Measurements from ENCODE around the gene ITGB2.

ITGB2 gene

GRCh38 chr21:44965251-44966022 is 44.7 kb upstream of the ITGB2 start:
- DNase-seq (ENCODE audit: insufficient read length, low spot score), result no peak
- no peak for TF ChIP-seq CTCF (IDR thresholded peaks at IDR 0.05; ENCODE audit: insufficient read depth, missing control alignments)
- FAIRE-seq, result no peak

- DNase-seq (ENCODE audit: insufficient read length, low spot score) (no peak), FAIRE-seq (no peak)
- no peak for TF ChIP-seq CTCF (IDR thresholded peaks at IDR 0.05; ENCODE audit: insufficient read depth, missing control alignments)
Observed at GRCh38 chr21:44964381-44964780, 43.7 kb upstream of the ITGB2 start.

GRCh38 chr21:44962403-44962966 is 41.8 kb upstream of the ITGB2 start:
- DNase-seq (ENCODE audit: insufficient read length, low spot score), result no peak
- TF ChIP-seq CTCF (IDR thresholded peaks at IDR 0.05; ENCODE audit: insufficient read depth, missing control alignments), result no peak
- no peak for FAIRE-seq

GRCh38 chr21:44960141-44961092 is 39.7 kb upstream of the ITGB2 start:
- no peak for TF ChIP-seq CTCF (IDR thresholded peaks at IDR 0.05; ENCODE audit: insufficient read depth, missing control alignments)
- no peak for DNase-seq (ENCODE audit: insufficient read length, low spot score)
- FAIRE-seq, result no peak

GRCh38 chr21:44959376-44960091 is 38.8 kb upstream of the ITGB2 start:
- no peak for DNase-seq (ENCODE audit: insufficient read length, low spot score)
- TF ChIP-seq CTCF (IDR thresholded peaks at IDR 0.05; ENCODE audit: insufficient read depth, missing control alignments), result no peak
- FAIRE-seq, result no peak

- TF ChIP-seq CTCF (IDR thresholded peaks at IDR 0.05; ENCODE audit: insufficient read depth, missing control alignments), result no peak
- DNase-seq (ENCODE audit: insufficient read length, low spot score), result peak; percentile 68
Observed at GRCh38 chr21:44958471-44959191, 37.9 kb upstream of the ITGB2 start.

More at GRCh38 chr21:44958471-44959191, 37.9 kb upstream of the ITGB2 start:
- no peak for FAIRE-seq
